Kasumi-1 (cell line): ENCODE data around the gene FOXP1.

ENCODE experiments used
- DNase-seq, 2 experiments: peaks; one replicate each; lab custom pipeline; 2025; lab: John Stamatoyannopoulos, UW

The FOXP1 gene

DNA sequence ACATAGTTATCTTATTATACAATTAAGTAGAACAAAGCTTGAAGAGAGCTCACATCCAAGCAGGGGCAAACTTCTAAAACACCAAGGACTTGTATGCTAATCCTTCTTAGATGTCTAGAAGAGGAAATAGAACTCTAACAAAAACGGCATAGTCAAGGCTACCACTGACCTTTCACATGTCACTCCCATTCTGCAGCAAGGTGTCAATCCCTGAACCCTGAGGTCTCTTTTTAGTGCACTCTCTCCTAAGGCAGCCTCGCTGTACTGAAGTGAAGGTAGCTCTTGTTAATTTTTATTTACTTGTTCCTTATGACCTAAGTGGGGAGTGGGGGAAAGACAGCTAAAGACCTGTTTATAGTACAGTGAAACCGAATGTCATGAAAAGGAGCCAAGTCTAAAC is 506.5 kb downstream of the FOXP1 start:
- DNase-seq = no peak

DNA sequence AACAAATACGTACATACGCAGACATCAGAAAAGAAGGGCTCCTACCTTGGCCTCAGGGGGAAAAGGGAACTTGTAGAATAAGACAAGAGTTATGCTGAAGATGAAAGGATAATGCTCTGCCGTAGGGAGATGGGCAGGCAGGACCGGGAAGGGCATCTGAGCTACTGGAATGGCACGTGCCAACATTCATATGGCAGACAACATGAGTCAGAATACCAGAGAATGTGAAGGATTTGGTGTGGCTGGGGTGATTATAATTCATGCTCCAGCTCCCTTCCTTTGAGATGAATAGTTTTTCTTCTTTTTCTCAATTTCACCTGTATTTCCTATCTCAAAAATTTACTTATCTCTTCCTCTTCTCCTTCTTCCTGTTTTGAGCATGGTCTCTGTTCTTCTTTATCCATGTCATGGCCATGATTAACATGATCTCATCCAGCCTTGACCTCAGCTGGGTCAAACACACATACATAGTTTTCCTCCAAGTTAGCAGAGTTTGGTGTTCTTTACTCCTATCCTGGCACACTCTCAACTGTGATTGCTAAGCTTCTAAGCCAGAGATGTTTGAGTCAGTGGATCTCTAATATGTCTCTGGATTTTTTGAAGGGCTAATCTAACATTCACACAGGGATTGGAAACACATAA is 507.0 kb downstream of the FOXP1 start:
- DNase-seq = no peak

DNA sequence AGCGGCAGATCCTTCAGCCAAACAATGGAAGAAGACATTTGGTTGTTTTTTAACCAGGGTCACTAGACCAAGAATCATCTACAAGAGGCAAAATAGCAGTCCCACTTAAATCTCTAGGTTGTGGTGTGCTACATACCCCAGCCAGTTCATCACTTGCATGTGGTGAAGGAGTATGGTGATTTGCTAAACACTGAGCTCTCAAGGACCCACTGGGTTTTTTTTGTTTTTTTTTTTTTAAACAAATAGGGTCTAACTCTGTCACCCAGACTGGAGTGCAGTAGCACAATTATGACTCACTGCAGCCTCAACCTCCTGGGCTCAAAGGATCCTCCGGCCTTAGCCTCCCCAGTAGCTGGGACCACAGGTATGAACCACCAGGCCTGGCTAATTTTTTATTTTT is 508.0 kb downstream of the FOXP1 start:
- DNase-seq = no peak

DNA sequence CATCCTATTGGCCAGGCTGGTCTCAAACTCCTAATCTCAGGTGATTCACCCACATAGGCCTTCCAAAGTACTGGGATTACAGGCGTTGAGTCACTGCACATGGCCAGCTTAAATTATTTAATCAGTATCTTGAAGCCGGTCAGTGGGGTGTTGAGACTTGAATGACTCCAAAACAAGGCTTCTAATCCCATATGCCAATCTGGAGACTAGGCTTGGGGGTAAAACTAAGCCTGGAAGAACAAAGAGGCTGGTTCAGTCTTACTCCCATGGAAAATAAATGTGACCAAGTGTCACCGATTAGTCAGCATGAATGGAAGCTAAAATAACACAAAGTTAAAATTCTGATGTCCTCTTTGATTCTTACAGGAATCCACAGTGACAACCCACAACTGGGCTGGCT is 509.1 kb downstream of the FOXP1 start:
- DNase-seq = no peak

DNA sequence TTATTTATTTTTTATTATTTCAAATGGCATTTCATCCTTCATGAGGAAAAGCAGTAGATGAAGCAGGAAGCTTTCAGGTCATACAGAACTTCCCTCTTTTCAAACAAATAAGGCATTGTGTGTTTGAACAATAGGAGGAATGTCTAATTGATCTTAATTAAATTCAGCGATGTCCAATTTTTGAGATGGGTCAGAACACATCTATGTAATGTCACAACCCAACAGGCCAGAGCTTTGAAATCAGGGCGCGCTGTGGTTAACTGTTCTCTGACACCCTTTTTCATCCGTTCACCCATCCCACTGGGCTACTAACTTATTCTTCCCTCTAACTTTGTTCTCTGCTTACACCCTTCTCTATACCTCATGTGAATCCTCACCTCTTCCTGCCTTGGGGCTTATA is 510.5 kb downstream of the FOXP1 start:
- no peak for DNase-seq

DNA sequence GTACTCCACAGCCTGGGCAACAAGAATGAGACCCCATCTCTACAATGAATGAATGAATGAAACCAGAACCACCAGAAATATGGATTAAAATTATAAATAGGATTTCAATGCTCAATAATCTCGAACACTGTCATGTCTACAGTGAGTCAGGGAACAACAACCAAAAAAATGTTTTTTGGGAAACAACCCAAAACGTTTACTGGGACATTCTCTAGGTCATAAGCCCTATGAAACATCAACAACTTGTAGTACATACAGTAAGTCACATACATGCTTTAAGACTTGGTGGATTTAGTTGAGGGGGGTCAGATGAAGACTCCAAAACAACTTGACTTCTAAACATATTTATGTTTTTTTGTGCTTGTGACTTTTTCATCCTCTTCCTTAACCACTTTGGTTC is 511.2 kb downstream of the FOXP1 start:
- no peak for DNase-seq

DNA sequence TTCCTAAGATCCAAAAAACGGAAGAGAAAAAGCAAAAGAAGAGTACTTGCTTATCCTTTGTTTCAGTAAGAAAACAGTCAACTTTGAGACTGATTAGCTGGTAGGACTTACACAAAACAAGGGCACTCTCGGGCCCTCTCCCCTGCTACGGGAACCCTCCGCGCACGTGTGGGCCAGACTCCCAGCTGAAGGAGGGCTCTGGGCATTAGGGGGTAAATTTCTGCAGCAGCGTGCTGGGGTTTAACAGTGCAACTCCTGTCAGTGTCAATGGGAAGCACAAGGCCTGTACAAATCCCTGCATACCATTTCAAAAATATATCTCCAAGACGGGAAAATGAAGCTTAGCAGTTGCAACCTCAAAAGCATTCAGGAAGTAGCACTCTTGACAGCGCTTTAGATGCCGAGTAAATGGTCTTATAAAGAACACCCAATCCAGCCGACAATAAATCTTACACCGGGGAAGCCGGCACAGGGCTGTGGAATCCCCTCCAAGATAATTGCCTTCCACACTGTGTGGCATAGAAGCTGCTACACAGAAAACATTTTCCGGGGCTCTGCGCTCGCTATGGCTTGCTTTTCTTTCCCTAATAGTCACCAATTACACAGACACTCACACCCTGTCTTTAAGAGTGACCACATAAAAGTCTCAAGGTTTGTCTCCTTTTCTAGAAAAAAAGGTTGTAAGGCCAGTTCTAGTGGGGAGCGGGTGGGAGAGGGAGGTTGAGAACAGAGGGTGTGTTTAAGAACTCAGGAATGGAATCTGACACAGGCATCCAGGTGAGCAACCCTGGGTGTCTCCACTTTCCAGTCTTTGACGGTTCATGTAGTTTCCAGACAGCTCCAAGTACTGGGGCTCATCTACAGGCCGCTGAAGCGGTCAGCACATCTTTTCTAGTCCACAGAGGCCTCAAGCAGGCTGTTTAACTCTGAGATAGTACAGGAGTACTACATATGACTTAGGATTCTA is 512.7 kb downstream of the FOXP1 start:
- DNase-seq = no peak

DNA sequence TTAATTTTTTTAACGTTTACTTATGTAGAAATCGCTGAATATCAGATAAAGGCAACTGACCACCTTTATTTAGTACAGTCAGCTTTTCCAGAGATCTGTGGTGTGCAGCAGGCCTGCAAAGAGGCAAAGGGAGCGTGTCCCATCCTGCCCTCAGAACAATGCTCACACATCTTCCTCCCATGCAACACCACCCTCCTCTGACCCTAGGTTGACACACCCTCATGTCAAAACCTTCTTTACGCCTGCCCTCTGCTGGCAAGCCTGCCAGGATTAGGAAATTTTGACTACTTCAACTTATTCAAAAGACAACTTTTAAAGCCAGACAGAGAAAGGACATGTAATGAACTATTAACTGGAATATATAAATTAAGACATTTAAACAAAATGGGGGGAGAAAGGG is 513.7 kb downstream of the FOXP1 start:
- DNase-seq = peak; percentile 76 to 87

DNA sequence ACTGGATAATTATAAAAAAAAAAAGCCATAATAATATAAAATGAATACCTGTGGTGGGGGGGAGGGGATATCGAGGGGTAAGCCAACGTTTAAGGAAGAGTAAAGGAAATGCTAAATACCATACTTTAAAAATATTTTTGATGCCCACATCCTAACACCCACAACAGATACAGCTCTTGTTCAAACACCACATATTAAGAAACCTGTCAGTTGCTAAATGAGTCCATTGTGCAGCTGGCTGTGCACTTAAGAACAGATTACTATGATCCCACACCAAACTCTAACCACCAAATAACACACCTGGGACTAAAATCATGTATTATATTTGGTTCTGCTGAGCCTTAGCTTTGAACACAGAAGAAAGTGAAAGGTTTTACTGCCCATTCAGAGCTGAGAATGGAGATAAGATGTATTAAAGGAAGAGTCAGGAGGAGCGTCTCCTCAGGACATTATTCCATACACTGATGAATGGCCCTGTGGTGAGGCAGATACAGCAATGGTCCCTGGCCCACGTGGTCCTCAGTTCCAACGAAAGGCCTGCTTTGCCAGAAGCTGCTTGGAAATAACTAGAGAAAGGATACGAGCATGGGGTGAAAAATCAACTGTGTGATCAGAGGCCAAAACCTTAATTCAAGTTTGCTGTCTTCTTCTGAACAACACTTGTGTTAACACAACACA is 515.4 kb downstream of the FOXP1 start:
- DNase-seq = no peak

DNA sequence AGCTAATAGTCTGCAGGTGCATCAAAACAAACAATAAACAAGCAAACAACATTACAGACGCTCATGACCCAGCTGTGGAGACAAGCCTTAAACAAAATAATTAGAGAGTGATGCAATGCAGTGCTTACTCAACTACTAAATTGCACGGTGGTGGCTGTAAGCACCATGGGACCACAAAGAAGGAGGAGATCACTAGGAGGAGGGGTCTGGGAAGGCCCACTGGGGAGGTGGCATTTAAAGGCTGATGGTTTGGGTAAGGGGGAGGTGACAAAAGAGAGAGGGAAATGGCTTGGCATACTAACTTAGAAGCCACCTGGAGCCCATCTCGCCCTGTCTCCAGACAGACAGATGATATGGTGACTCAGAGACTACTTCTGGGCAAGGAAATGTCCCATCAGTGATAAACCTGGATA is 516.7 kb downstream of the FOXP1 start:
- DNase-seq = peak; percentile 54 to 68

DNA sequence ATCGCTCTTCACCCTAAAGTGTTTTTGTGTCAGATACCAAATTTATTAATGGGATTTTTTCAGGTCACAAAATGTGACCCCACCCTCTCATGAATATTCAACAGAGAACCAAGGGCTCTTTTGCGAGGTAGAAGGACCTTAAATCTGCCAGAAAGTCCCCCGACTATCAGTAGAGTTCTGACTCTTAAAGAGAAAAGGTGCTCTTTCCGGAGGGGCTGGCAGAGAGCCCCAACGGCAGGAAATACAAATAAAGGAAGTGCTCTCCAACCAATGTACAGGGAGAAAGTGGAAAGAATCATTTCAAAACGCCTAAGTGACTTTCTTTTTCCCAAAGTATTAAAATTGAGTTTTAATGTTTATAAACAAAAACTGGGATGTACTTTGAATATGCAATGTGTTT is 517.2 kb downstream of the FOXP1 start:
- peak; percentile 81 to 83 for DNase-seq

DNA sequence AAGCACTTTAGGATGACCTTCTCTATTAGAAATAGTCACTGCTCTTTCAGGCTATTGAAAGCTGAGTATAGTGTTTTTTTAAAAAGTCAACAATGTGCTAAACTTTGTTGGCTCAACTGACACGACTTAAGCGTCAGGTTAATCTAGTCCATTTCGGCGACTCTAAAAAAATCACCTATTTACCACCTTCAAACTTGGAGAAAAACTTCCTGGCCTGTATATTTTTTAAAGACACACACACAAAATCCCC is 517.8 kb downstream of the FOXP1 start:
- DNase-seq = no peak

DNA sequence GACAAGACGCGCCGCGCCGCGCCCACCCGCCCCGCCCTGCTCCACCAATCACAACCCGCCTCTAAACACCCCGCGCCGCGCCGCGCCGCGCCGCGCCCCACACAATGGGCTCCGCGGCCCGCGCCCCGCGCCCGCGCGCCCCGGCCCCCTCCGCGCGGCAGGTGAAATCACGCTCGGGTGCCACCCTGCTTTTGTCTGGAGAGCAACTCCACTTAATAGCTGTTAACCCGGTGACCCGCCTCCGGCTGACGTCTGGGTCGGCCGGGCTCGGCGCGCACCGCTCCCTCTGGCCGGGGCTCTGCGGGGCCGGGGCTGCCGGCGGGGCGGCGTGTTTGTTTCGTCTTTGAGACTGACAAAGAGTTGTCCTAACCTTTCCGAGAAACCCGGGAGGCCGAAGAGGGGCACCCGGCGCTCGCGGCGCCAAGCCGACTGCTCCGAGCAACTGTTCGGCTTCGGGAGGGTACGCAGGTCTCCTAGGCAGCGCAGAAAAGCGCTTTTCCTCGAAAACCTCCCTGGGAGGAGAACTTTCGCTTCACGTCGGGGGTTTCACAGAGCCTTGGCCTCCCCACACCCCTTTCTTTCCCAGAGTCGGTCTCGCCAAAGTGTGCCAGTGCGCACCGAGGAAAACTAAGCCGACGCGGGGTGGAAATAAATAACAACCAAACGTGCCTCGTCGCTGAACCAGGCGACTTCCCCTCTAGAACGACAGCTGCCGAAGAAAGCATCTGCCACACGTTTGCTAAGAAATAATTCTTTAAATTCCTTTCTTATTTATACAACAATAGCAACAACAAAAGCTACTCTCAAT is 518.4 kb downstream of the FOXP1 start:
- peak; percentile 53 to 60 for DNase-seq

DNA sequence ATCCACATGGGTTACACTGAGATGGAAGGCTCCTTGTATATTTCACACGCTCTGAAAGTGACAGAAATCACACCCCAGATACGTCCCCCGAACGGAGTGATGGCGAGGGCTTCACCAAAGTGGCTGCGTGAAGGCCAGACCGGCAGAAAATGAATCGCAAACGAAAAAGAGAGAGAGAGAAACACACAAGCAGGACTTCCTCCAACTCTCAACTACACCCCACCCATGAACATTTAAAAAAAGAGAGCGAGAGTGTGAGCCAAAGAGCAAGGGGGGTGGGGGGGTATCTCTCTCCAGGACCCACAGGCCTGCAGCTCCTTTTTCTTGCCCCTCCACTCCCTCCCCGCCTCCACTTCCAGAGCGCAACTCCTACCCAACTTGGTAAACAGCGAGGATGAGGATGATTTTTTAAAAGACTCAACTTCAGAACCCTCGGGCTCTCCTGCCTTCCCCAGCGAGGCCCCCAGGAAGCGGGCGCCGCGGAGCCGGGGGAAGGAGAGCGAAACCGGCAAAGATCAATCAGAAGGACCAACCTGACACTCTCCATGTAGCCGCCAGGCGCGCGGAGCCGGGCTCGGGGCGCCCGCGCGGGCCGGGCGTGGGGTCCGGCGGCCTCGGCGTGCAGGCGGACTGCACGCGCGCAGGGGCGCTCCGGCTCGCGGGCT is 519.1 kb downstream of the FOXP1 start:
- DNase-seq = peak; percentile 44 to 74

DNA sequence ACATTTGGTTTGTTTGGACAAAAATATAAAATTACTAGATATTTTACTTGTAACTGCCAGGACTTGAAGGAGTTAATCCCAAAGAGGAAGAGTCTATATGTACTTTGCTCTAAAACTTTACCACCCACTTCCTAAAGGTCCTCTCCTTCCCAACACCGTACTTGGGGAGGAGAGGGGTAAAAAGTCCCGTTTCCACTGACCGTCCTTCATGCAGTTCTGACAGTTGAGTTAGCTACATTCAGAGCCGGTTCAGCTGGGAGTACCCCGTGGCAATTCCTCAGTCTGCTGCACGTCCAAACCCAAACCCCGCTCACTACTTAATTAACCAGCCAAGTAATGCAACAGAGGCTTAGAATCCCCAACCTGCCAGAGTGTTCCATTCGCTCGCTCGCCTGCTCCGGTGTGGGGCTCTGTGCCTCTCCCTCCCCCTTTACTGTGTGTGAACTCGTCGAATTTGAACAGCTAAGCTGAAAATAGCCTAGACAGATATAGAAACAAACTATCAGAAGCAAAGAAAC is 519.7 kb downstream of the FOXP1 start:
- peak; percentile 58 to 66 for DNase-seq

DNA sequence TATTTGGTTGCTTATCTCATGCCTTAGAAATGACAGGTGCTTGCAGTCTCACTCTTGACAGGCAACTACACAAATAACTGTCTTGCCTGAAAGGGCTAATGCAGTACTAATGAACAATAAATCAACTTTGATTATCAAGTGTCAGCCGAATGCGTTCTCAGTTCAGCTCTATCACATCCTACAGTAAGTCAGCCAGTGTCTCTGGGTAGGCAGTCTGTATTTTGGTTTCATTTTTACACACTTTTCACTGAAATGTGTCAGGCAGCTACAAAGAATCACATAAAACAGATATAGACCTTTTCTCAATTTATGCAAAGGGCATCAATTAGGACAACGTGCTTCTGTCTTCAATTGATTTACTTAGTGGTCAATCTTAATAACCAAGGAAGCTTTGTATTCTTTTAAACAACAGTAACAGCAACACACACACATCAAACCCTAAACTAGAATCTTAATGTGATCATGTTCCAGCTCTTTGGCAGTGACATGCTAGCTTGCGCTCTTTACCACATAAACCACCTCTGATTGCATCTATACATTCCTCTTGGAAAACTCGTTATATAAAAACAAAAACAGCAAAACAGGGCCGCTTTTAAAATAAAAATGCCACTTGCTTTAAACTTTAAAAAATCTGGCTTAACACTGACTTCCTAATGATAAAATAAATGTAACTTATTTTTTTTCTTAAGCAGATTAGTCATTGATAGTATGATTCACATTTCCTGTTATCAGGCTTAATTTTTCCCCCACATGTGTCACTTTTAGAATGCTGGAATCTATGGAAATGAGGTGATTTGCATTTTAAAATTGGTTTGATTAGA is 520.4 kb downstream of the FOXP1 start:
- DNase-seq = peak in 1 of 2 experiments; percentile 65

DNA sequence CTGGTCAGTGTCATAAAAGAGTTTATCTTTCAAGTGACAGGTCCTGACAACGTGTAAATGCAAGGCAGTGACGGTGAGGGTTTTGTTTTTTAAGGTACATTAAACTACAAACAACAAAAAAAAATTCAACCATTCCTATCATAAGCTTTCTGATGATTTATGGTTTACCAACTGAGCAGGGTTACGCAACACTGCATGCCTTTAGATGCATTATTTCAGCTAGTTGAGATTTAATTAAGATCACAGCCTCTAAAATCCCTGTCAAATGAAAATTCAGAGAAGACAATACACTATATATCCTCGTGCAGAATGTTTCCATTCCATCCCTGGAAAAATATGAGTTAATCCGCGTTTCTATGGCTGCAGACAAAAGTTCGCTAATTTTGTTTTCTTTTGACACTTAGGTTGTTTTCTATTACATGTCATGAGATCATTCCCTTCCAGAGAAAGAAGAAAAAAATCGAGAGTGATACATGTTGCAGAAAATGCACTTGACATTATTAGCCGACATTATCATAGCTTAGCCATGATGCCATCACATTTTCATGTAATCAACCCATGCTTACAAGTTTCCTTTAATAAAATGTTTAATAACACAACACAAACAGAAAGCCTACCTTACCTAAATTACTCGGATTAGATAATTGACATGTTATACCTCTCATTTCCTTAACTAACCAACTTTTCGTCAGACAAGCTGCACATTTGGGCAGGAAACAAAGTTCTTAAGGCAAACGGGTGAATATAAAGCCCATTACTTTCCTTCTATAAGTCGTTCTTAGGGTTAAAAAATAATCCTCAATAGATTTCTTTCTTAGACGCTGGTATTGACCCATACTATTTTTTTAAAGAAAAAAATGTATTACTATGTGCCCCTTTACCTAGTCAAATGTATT is 521.2 kb downstream of the FOXP1 start:
- DNase-seq = no peak

DNA sequence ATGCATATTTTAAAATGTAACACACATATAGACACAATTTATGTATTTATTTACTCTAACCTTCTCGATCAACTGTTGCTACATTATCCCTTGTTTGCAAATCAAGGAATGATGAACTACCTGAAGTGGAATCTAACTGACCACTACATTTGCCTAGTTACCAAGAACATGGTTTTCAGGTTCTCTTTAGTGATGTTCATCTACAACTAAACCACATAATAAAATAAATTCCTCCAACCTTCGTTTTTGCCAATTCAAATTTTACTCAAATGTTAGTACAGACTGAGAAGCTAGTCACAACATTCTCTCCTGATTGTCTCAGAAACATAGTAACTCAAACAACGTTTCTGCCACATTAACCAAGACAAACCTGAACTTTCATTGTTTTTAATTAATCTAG is 521.9 kb downstream of the FOXP1 start:
- no peak for DNase-seq

DNA sequence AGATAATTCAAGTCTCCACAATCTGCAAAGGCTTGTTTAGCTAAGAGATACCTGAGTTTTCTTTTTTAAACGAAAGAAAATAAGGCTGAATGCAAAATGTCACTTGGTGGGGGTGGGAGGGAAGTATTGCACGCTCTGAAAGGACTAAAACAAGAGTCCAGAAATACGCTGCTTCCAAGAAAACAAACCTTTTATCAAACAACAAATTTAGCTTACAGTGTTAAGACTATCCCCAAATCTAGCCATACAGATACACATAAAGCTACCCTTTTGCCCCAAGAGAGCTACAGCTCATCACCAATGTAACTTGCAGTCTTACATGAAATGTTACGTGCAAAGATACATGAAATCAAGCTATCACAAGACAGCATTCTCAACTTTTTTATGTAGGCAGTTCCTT is 522.5 kb downstream of the FOXP1 start:
- no peak for DNase-seq

DNA sequence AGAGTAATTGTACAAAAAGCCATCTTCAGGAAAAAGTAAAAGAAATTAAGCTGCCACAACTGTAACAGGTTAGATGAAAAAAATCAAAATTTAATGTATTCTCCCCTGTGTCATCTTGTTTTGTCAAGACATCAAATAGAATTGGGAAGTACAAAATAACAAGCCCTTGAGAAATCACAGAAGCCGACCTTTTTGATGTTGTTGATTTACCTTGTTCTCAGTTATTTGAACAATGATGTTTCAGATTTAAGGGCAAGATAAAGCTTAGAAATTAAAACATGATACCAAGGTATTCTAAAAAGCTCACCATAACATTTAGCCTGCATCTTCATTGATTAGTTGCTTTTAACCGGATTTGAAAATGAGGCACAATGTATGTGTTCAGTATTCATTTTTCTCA is 523.0 kb downstream of the FOXP1 start:
- no peak for DNase-seq
